GM18867 (cell line): ENCODE measurements around the gene SIPA1L3.

ENCODE experiments used
- ATAC-seq: cut with Tn5 transposase; IDR thresholded peaks from one replicate; pipeline ENCODE4 v1.9.1; 2021; ENCODE audit warnings: mild to moderate bottlenecking, moderate library complexity; ENCODE audit not compliant: unreplicated experiment

The SIPA1L3 gene

DNA sequence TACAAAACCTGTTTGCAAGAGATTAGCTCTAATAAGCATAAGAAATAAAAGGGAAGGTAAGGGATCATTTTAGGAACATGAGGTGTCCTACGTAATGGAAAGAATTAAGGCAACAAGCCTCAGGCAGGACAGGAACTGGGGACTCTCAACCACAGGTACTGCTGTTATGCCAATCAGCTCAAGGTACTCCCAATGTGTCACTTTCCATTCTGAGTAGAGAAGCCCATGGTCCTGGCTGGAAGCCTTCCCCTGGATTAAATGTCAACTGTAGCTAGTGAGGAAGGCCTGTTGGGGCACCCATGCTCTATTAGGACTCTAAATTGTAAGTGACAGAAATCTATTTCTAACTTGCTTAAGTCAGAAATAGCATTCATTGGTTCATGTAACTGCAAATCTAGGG, 182.4 kb downstream of the SIPA1L3 start:
- no peak for ATAC-seq

DNA sequence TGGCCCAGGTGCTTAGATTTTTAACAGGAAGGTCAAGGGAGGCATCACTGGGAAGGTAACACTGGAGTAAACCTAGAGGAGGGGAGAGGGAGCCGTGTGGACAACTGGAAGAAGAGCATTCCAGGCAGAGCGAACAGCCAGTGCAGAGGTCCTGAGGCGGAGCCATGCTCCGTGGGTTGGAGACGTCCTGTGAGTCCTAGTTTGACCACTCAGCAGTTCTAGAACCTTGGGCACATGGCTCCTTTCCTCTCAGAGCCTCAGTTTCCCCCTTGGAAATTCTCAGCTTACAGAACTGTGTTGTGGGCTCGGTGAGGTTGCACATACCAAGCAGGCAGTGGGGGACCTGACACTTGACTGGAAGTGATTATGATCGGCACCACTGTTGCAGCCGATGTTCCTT, 186.1 kb downstream of the SIPA1L3 start:
- no peak for ATAC-seq

DNA sequence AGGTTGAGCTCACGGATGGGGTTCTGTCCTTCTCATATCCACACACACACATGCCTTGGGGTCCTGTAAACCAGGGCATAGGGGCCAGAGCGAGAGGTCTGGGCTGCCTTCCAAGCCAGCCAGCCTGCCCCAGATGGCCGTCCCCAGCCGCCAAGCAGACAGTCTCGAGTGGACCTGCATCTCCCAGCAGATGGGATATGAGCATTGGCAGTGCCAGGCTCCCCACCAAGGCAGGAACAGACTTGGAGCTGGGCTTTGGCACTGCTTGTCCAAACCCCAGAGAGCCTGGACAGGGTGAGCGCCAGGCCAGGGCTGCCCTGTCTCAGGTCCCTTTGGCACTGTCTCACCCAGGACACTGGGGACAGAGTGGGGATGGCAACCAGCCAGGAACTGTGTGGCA, 186.6 kb downstream of the SIPA1L3 start:
- no peak for ATAC-seq

DNA sequence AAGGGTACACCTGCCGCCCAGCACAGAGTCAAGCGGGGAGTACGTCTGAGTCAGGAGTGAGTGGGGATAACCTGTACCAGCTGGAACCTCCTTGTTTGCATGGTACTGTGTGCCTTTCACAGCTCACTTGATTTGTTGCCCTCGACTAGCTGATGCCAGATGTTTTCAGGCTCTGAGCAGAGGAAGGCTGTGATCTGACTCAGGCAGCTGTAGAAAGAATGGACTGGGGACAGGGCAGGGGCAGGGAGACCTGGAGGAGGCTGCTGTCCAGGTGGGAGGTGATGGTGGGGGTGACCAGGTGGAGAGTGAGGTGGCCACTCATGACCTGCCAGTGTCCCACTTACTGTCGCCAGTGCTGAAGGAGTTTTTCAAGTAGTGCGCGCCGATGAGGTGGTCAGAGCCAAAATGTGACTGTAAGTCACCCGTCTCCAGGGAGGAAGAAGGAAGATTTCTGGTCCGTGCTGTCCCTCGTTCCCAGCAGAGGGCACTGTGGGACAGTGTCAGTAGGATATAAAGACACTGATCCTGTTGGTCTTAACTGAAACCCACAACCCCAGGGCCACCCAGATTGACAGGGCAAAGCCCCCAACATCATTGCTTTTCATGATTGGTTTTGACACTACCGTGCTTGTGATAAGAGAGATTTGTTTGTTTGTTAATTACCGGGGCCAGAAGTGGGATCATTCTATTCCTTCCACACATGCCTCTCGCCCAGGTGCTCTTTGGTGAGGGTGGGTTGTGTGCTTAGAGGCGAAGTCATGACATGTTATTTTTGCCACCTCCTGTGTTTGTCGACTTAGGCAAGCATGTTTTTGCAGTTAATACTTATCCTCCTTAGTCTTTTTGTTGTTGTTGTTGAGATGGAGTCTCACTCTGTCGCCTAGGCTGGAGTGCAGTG, 188.7 kb downstream of the SIPA1L3 start:
- no peak for ATAC-seq

DNA sequence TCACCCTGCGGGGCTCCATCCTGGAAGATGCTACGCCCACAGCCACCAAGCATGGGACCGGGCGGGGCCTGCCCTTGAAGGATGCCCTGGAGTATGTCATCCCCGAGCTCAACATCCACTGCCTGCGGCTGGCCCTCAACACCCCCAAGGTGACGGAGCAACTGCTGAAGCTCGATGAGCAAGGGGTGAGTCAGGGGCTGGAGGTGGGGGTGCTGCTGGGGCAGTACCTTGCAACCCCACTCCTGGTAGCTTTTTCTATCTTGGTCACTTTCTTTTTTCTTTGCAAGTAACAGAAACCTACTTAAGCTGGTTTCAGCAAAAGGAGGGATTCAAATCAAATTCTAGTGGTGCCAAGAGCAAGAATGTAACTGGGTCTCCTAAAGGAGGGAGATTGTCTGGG, 193.0 kb downstream of the SIPA1L3 start:
- no peak for ATAC-seq

DNA sequence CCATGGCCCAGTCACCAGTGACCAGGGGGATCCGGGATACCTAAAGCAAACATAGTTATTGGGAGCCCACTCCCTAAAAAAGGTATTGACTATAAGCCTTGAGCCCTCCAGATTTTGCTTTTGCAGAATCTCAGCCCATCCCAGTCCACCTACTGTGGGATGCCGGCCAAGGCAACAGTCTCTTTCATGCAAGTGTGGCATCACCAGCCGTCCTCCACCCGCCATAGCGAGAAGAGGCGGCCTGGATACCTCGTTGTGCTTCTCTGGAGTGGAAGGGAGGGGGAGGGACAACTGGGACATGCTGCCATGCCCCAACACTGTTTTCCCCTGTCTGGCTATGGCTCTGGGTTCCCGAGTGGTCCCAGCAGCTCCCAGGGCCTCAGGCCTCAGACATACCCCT, 193.6 kb downstream of the SIPA1L3 start:
- no peak for ATAC-seq

DNA sequence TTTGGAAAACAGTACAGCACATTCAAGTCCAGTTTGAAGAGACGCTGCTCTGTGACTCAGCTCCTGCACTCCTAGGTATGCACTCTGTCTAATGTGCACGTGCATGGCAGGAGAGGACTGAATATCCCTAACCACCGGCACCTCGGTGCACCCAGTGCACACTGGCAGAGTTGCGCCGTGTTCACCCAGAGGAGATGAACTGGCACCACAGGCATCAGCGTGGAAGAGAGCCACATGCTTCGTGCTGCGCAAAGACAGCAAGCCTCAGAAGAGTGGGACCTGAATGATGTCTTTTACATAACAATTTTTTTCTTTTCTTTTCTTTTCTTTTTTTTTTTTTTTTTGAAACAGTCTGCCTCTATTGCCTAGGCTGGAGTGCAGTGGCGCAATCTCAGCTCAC, 194.7 kb downstream of the SIPA1L3 start:
- ATAC-seq = no peak

DNA sequence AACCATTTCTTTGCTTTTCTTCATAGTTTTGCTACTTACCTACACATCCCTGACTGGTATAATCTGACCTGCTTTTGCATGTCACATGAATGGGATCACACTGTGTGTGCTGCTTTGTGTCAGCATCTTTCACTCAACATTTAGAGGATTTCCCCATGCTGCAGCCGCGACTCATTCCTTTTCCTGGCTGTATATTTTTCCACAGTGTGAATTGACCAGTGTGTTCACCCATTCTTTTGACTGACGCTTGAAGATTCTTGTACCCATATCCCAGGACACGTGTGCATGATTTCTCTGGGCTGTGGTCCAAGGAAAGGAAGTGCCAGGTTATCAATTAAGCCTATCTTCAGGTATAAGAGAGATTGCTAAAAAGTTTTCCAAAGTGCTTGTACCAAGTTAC, 198.6 kb downstream of the SIPA1L3 start:
- no peak for ATAC-seq

DNA sequence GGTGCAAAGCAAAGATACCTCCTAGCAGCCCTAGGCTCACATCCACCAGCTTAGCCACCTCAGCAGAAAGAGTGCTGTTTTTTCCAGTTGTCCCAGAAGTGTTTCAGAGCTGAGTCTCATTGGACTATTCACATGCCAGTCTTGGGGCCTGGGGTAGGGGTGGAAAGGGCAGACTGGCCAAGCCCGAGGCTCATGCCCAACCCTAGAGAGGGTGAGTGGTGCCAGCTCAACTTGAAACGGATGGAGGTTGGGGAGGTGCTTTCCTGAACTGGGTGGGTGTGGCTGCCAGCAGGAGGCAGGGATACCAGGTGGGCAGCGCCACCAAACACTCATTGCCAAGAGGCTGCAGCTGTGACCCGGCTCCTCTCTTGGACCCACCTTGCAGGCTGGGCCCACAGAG, 200.1 kb downstream of the SIPA1L3 start:
- no peak for ATAC-seq

DNA sequence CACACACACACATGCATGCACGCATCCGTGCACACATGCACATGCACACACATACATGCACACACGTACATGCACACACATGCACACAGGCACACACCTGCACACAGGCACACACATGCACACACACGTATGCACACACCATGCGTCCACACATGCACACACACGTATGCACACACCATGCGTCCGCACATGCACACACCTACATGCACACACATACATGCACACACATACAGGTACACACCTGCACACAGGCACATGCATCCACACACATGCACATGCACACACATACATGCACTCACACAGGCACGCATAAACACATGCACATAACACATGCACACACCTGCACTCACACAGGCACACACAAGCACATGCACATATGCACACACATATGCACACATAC, 204.9 kb downstream of the SIPA1L3 start:
- no peak for ATAC-seq

DNA sequence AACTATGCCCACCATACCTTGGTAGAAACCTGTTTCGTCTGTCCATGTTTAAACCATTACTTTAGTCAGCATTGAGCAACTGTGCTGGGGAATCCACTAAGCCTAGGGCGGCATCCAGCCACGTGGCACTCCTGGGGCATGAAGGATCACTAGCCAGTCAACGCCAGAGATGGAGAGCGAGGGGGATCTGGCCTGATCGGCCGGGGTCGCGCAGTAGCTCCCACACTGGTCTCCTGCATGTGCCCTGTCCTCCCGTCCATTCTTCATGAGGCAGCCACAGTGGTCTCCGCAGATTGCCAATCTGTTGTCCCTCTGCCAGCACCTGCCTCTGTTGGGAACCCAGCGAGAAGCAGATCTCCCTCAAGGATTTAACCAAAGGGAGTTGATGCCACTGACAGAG, 207.6 kb downstream of the SIPA1L3 start:
- no peak for ATAC-seq

DNA sequence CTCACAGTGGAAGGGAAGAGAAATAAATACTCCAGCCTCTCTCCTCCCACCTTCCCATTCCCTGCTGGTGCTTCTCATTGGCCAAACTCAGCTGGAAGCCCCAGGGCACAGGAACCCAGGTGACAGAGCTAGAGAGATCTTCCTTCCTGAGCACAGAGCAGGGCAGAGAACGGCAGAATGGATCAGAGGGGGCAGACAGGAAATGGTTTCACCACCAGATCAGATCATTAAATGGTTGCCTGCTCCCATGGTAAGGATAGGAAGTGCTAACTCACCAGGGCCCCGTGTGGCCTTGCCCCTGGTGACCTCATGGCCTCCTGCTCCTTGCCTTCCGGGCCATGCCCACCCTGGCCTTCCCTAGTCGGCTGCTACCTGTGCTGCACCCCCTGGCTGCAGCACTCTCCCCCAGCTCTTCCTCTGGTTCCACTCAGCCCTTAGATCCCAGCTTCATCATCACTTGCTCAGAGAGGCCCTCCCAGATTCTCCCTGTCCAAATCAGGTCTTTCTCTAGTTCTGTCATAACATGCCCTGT, 208.3 kb downstream of the SIPA1L3 start:
- no peak for ATAC-seq

DNA sequence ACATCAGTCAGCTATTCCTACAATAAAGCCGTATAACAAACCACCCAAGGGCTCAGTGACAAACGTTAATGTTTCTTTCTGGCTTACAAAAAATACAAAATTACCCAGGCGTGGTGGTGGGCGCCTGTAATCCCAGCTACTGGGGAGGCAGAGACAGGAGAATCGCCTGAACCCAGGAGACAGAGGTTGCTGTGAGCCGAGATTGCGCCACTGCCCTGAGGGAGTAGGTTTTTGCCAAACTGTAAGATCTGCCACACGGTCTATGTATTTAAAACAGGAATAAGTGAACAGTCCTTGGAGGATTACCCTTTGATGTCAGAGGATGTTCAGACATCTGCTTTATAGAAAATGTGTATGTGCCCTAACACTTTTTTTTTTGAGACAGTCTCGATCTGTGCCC, 211.2 kb downstream of the SIPA1L3 start:
- no peak for ATAC-seq

DNA sequence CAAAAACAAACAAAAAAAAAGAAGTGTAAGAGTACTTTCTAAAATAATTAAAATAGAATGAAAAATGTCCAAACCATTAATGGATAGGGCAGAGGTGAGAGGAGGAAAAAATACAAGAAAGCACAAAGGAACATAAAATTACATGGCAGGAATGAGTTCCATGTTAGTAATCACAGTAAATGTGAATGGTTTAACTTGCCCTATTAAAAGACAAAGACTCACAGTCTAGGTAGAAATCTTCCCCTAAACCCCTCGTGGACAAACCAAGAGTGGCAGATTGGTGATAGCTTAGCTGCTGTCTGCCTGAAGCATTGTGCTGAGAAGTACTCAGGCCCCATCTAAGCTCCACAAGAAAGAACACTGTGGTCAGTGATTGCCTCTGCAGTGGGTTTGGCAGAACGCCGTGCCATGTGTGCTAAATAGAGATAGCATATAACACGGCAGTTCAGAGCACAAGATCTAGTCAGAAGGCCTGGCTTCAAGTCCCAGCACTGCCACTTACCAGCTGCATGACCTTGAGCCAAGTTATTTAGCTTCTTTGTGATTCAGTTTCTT, 213.5 kb downstream of the SIPA1L3 start:
- ATAC-seq = no peak

DNA sequence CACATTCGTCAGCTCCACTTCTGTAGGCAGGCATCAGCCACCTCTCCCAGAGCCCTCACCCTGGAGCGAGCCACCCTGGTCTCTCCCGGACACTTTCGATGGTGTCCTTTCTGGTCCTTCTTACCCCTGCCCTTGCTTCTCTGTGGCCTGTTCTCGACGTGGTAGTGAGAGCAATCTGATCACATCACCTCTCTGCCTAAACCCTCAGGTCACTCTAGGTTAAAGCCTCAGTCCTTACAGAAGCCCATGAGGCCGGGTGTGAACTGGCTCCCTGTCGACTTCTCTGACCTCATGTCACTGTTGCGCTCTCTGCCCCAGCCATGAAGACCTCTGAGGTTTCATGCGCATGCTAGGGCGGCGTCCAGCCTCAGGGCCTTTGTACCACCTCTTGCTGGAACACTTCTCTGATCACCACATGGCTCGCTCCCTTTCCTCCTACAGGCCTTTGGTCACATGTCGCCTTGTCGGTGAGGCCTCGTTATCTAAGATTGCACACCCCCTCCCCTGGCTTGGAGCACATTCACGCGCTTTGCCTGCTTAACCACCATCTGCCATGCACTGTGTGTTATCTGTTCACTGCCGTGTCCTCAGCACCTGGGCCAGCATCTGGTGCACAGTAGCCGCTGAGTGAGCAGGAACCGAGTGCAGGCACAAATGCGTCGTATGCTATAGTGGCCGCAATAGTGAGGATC, 215.5 kb downstream of the SIPA1L3 start:
- ATAC-seq = no peak

DNA sequence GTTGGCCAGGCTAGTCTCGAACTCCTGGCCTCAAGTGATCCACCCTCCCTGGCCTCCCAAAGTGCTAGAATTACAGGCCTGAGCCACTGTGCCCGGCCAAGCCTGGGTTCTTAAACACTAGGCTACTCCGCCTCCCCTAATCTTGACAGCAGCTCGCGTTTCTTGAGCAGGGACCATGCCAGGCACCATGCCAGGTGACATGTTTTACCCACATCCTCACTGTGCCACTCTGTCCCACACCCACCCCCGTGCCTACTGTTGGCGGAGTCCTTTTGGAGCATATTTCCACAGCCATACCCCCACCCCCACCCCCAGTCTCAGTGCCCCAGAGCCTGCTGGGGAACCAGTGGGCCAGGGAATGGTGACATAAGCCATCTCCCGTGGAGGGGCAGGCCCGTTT, 218.2 kb downstream of the SIPA1L3 start:
- no peak for ATAC-seq

DNA sequence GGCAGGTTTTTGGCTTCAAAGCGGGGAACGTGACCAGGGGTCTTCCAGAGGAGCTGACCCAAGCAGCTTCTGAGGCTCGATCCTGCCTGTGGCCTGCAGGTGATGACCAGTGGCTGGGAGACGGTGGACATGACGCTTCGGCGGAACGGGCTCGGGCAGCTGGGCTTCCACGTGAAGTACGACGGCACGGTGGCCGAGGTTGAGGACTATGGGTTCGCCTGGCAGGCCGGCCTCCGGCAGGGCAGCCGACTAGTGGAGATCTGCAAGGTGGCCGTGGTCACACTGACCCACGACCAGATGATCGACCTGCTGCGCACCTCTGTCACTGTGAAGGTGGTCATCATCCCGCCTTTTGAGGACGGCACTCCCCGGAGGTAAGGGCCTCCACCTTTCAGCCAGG, 223.4 kb downstream of the SIPA1L3 start:
- ATAC-seq = no peak

DNA sequence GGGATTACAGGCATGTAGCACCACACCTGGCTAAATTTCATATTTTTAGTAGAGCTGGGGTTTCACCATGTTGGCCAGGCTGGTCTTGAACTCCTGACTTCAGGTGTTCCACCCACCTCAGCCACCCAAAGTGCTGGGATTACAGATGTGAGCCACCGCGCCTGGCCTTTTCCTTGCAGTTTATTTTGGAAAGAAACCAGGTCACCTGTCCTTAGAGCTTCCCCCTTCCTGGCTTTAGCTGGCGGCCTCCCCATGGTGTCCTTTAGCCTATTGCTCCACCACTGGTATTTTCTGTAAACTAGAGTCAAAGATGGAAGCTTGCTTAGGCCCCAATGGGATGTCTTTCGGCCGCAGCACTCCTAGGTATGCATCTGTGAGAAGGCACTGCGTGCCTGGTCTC, 225.8 kb downstream of the SIPA1L3 start:
- ATAC-seq = no peak

DNA sequence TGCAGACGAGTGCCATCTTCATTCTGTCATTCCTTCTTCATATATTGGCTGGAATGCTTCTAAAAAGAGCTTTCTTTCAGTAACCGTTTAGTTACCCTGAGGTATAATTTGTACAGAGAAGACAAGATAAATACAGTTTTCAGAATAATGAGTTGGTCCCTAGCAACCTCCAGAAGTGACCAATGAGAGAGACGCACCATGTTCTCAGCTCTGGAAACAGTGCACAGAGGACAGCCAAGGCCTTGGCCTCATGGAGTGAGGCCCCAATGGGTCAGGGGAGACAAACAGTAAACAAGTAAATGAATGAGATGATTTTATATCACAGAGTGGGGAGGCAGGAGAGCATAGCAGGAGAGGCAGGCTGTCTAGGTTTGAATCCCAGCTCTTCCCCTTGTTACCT, 226.3 kb downstream of the SIPA1L3 start:
- no peak for ATAC-seq

DNA sequence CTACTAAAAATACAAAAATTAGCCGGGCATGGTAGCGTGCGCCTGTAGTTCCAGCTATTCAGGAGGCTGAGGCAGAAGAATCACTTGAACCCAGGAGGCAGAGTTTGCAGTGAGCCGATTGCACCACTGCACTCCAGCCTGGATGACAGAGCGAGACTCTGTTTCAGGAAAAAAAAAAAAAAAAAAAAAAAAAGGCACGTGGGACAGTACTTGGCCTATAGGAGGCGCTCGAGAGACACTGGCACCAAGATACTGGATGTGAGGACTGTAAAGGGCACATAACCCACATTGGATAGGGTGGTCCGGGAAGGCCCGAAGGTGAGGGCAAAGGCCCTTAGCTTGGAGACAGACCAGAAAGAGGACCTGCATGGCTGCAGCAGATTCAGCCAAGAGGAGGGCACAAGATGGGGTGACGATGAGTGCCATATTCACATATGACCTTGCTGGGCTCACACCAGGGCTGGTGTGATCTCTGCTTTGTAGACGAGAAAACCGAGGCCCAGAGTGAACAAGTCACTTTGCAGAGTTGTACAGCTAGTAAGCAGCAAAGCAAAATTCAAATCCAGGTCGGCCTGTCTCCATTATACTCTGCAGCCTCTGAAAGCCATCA, 227.6 kb downstream of the SIPA1L3 start:
- ATAC-seq = no peak
